H9 (cell line): ENCODE measurements around the gene DOCK1. TPM values are rescaled to one million over a fixed set of nuclear protein-coding genes. Genes with fewer than 3 reads are reported as not detected.

Experiments used
- DNase-seq: peaks from one replicate; pipeline ENCODE4 v3.0.0-alpha.2; 2017
- H2AFZ ChIP-seq: one replicate; pipeline ENCODE4 v1.6.1; 2013; ENCODE audit warnings: mild to moderate bottlenecking, low read length, control low read depth, moderate library complexity
- H2AK5ac ChIP-seq: 2 replicates; pipeline ENCODE4 v1.6.1; 2013; ENCODE audit warnings: low read length, control low read depth, mixed read lengths; ENCODE audit not compliant: insufficient read length
- H2BK120ac ChIP-seq: one replicate; pipeline ENCODE4 v1.6.1; 2013; ENCODE audit warnings: low read depth, mild to moderate bottlenecking, low read length, control low read depth, inconsistent platforms; ENCODE audit not compliant: poor library complexity, severe bottlenecking
- H2BK12ac ChIP-seq: 2 replicates; pipeline ENCODE4 v1.6.1; 2013; ENCODE audit warnings: low read length, control low read depth, mixed read lengths, low read depth; ENCODE audit not compliant: insufficient read length
- H2BK15ac ChIP-seq: 2 replicates; pipeline ENCODE4 v1.6.1; 2013; ENCODE audit warnings: low read depth, low read length, control low read depth
- H2BK20ac ChIP-seq: one replicate; pipeline ENCODE4 v1.6.1; 2013; ENCODE audit warnings: low read depth, mild to moderate bottlenecking, low read length, control low read depth, inconsistent platforms; ENCODE audit not compliant: poor library complexity, severe bottlenecking
- H2BK5ac ChIP-seq: 2 replicates; pipeline ENCODE4 v1.6.1; 2013; ENCODE audit warnings: low read length, control low read depth, mixed read lengths; ENCODE audit not compliant: insufficient read length
- H3K14ac ChIP-seq: 2 replicates; pipeline ENCODE4 v1.6.1; 2013; ENCODE audit warnings: low read length, control low read depth; ENCODE audit not compliant: insufficient read depth
- H3K18ac ChIP-seq: 2 replicates; pipeline ENCODE4 v1.6.1; 2013; ENCODE audit warnings: low read depth, mild to moderate bottlenecking, mixed read lengths, low read length, control low read depth; ENCODE audit not compliant: insufficient read length
- H3K23ac ChIP-seq: 2 replicates; pipeline ENCODE4 v1.6.1; 2013; ENCODE audit warnings: low read length, control low read depth, mixed read lengths, low read depth; ENCODE audit not compliant: insufficient read length
- H3K23me2 ChIP-seq: 2 replicates; pipeline ENCODE4 v1.6.1; 2013; ENCODE audit warnings: low read depth, mild to moderate bottlenecking, mixed read lengths, low read length, control low read depth; ENCODE audit not compliant: insufficient read length, poor library complexity, severe bottlenecking
- H3K27ac ChIP-seq: 2 replicates; pipeline ENCODE4 v1.5.1; 2013; ENCODE audit warnings: low read length, control low read depth, mixed read lengths, low read depth; ENCODE audit not compliant: insufficient read length
- H3K27me3 ChIP-seq: 2 replicates; pipeline ENCODE4 v1.6.1; 2013; ENCODE audit warnings: low read length, control low read depth, inconsistent platforms; ENCODE audit not compliant: insufficient read depth
- H3K4ac ChIP-seq: 2 replicates; pipeline ENCODE4 v1.6.1; 2013; ENCODE audit warnings: low read depth, mild to moderate bottlenecking, control low read depth, inconsistent platforms, low read length, moderate library complexity
- H3K4me1 ChIP-seq: 2 replicates; pipeline ENCODE4 v1.6.1; 2013; ENCODE audit warnings: low read length, control low read depth, inconsistent platforms; ENCODE audit not compliant: insufficient read depth
- H3K4me2 ChIP-seq: 2 replicates; pipeline ENCODE4 v1.6.1; 2013; ENCODE audit warnings: low read length, control low read depth, mixed read lengths; ENCODE audit not compliant: insufficient read length, insufficient read depth
- H3K56ac ChIP-seq: 2 replicates; pipeline ENCODE4 v1.6.1; 2013; ENCODE audit warnings: low read depth, mild to moderate bottlenecking, mixed read lengths, low read length, control low read depth; ENCODE audit not compliant: insufficient read length
- H3K79me1 ChIP-seq: 2 replicates; pipeline ENCODE4 v1.6.1; 2013; ENCODE audit warnings: low read depth, mild to moderate bottlenecking, moderate library complexity, low read length, control low read depth, inconsistent platforms; ENCODE audit not compliant: insufficient read depth, poor library complexity, severe bottlenecking
- H3K79me2 ChIP-seq: 2 replicates; pipeline ENCODE4 v1.6.1; 2013; ENCODE audit warnings: low read length, control low read depth, inconsistent platforms; ENCODE audit not compliant: insufficient read depth
- H3K9ac ChIP-seq: 2 replicates; pipeline ENCODE4 v1.6.1; 2013; ENCODE audit warnings: low read length, control low read depth, mixed read lengths; ENCODE audit not compliant: insufficient read length; ENCODE audit errors: extremely low read depth
- H3K9me3 ChIP-seq: one replicate; pipeline ENCODE4 v1.6.1; 2013; ENCODE audit warnings: low read depth, low read length, inconsistent platforms; ENCODE audit not compliant: control insufficient read depth
- H3T11ph ChIP-seq: one replicate; pipeline ENCODE4 v1.6.1; 2013; ENCODE audit warnings: mild to moderate bottlenecking, low read length, control low read depth, inconsistent platforms
- H4K20me1 ChIP-seq: one replicate; pipeline ENCODE4 v1.6.1; 2013; ENCODE audit not compliant: control insufficient read depth, insufficient read length, insufficient read depth
- H4K5ac ChIP-seq: 2 replicates; pipeline ENCODE4 v1.6.1; 2013; ENCODE audit warnings: low read depth, mild to moderate bottlenecking, mixed read lengths, low read length, control low read depth; ENCODE audit not compliant: insufficient read length
- H4K8ac ChIP-seq: replicated peaks from 2 replicates; pipeline ENCODE4 v1.6.1; 2013; ENCODE audit warnings: low read length, control low read depth, mixed read lengths, low read depth; ENCODE audit not compliant: insufficient read length
- H4K91ac ChIP-seq: 2 replicates; pipeline ENCODE4 v1.6.1; 2013; ENCODE audit warnings: low read depth, mild to moderate bottlenecking, moderate library complexity, mixed read lengths, low read length, control low read depth; ENCODE audit not compliant: insufficient read length
- H3K27ac Mint-ChIP-seq, 3 experiments: 2 replicates in 2 of 3; 3 replicates in 1 of 3; pipeline ENCODE4 v1.8.0; 2020 to 2021; ENCODE audit warnings: mixed read lengths in 3 of 3, mild to moderate bottlenecking in 1 of 3, moderate library complexity in 1 of 3
- H3K27me3 Mint-ChIP-seq: 2 replicates; pipeline ENCODE4 v1.8.0; 2021; ENCODE audit warnings: low read depth, mild to moderate bottlenecking, moderate library complexity, mixed read lengths
- H3K36me3 Mint-ChIP-seq, 3 experiments: 2 replicates in 2 of 3; 3 replicates in 1 of 3; pipeline ENCODE4 v1.8.0; 2020 to 2021; ENCODE audit warnings: low read depth in 3 of 3, mixed read lengths in 3 of 3; ENCODE audit not compliant: insufficient read depth in 1 of 3
- H3K4me1 Mint-ChIP-seq, 2 experiments: 2 replicates each; pipeline ENCODE4 v1.8.0; 2020; ENCODE audit warnings: mixed read lengths in 2 of 2
- H3K4me3 Mint-ChIP-seq, 2 experiments: 2 replicates in 1 of 2; 3 replicates in 1 of 2; pipeline ENCODE4 v1.8.0; 2020 to 2021; ENCODE audit warnings: mild to moderate bottlenecking in 2 of 2, mixed read lengths in 2 of 2, moderate library complexity in 1 of 2
- H3K9me3 Mint-ChIP-seq, 2 experiments: 2 replicates in 1 of 2; 3 replicates in 1 of 2; pipeline ENCODE4 v1.8.0; 2020; ENCODE audit warnings: mild to moderate bottlenecking in 2 of 2, mixed read lengths in 2 of 2, moderate library complexity in 1 of 2
- WGBS: extraction: QIAGEN DNeasy Blood & Tissue Kit; methylation state at CpG from one replicate; pipeline ENCODE4 v1.1.7; 2013; ENCODE audit warnings: missing lambda C conversion rate, low lambda C conversion rate, mixed read lengths; ENCODE audit not compliant: insufficient read length; ENCODE audit errors: extremely low coverage; 5-methylcytosine and 5-hydroxymethylcytosine counted together
- total RNA-seq: library from RNA; stranded (reverse); gene quantifications from 2 replicates; pipeline ENCODE4 v1.2.1, GENCODE V29; 2021
- TF ChIP-seq, protein P1 (sequence below): fragments of 200-600 bp; sonication (generic); conservative IDR thresholded peaks from 3 replicates; pipeline ENCODE4 v1.8.0; 2021; ENCODE audit warnings: antibody characterized with exemption, mild to moderate bottlenecking

The DOCK1 gene
- total RNA-seq, 1 experiment from 2014 or later = 57.0 TPM

DNA sequence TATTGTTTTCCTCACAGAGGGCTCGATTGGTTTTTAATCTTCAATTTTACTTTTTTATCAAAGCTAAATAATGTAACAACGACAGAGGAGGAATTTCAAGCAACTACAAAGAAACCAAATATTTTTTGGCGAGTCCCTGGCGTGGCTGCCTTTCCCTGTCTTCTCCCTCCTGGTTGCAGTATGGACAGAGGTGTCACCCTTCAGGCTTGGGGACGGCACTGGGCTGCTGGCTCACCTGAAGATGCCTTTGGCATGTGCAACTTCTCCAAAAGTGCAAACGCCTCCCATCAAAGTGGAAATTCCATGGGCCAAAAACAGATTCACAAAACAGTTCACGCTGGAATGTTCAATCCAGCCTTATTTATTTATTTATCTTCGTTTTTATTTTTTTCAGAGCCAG is 51.9 kb downstream of the DOCK1 start:
- Mint-ChIP-seq H3K4me1 (peaks cover 27 to 33% of the 10 kb centered on the region in 2 experiments), H3K9me3 (no peaks in the 10 kb centered on the region), H3K4me3 (no peak overlapping the region), H3K36me3 (peaks cover 0 to 3% (median 0%) of the 10 kb centered on the region in 3 experiments; a peak in 3 of 7 replicates), H3K27ac (no peak overlapping the region), H3K27me3 (no peaks in the 10 kb centered on the region)
- no peak overlapping the region for H2BK15ac ChIP-seq
- no peak overlapping the region for H3K9ac ChIP-seq
- H3K23ac ChIP-seq = no peak overlapping the region
- H2AK5ac ChIP-seq = no peak overlapping the region
- no peaks in the 10 kb centered on the region for H3K4me1 ChIP-seq
- no CpG with 5 or more reads among the region's 8 CpGs for WGBS
- H2BK20ac ChIP-seq = no peak overlapping the region
- no peaks in the 10 kb centered on the region for H3K9me3 ChIP-seq
- no peak overlapping the region for H3K4me2 ChIP-seq
- H4K5ac ChIP-seq = no peak overlapping the region
- H2BK12ac ChIP-seq = no peak overlapping the region
- H3K4ac ChIP-seq = no peak overlapping the region
- no peak overlapping the region for H2AFZ ChIP-seq
- no peak overlapping the region for H2BK5ac ChIP-seq
- no peak overlapping the region for H2BK120ac ChIP-seq
- no peak overlapping the region for H3K14ac ChIP-seq
- H3T11ph ChIP-seq = no peak overlapping the region
- H3K18ac ChIP-seq = no peak overlapping the region
- H4K91ac ChIP-seq = no peak overlapping the region
- H3K79me1 ChIP-seq = peaks cover 4% of the 10 kb centered on the region
- no peak overlapping the region for H4K8ac ChIP-seq
- TF ChIP-seq, protein P1, sequence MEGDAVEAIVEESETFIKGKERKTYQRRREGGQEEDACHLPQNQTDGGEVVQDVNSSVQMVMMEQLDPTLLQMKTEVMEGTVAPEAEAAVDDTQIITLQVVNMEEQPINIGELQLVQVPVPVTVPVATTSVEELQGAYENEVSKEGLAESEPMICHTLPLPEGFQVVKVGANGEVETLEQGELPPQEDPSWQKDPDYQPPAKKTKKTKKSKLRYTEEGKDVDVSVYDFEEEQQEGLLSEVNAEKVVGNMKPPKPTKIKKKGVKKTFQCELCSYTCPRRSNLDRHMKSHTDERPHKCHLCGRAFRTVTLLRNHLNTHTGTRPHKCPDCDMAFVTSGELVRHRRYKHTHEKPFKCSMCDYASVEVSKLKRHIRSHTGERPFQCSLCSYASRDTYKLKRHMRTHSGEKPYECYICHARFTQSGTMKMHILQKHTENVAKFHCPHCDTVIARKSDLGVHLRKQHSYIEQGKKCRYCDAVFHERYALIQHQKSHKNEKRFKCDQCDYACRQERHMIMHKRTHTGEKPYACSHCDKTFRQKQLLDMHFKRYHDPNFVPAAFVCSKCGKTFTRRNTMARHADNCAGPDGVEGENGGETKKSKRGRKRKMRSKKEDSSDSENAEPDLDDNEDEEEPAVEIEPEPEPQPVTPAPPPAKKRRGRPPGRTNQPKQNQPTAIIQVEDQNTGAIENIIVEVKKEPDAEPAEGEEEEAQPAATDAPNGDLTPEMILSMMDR = no peak
- DNase-seq = no peak
- H3K56ac ChIP-seq = no peak overlapping the region
- no peaks in the 10 kb centered on the region for H4K20me1 ChIP-seq
- H3K79me2 ChIP-seq = peaks cover 22% of the 10 kb centered on the region; the same call in 1 of the 2 replicates
- no peaks in the 10 kb centered on the region for H3K27me3 ChIP-seq
- no peak overlapping the region for H3K27ac ChIP-seq
- H3K23me2 ChIP-seq = no peaks in the 10 kb centered on the region
